ENCODE results near the gene ZFHX3. TPM values are rescaled to one million over a fixed set of nuclear protein-coding genes. Genes with fewer than 3 reads are reported as not detected.
A peak's percentile ranks its signal among the peaks of the same experiment; 100 is the strongest.

ZFHX3 gene
- total and polyA plus RNA-seq, 9 of the 15 experiments (the other 6 are each of a cell fraction or from before 2014, with no cell fraction given), result 0.01 to 0.23 (median 0.06) TPM; not detected in 4

DNA sequence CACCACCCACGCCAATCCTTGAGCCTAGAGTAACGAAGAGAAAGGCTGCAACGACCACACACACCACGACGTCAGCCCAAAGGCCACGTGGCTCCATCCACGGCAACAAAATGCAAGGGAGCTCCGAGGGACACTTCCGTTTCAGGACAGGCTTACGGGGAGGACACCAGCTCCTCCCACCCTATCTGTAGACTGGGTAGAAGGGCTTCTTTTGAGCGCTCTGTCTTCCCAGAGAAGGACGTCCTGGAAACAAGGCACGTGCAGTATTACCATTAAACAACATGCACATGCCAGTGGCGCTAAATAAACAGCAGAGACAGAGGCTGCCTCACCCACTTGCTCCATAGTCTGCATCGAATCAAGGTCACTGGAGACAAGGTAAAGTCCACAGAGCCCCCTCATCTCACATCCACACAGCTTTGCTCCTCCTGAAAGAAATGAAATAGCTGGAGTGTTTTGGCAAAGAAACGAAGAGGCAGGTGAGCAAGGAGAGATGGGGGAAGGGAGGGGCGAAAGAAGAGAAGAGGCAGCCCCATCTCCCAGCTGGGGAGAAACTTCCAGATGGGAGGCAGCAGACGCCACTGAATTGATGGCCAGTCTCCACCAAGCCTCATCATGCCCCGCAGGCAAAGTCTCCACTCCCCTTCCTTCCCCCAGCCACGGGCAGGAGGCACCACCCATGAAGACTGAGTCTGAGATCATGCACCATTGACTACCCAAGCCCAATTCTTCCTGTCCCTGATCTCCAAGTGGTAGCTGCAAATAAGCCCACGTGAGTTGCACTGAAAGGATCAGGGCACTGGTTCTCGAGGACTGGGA is 24.0 kb downstream of the ZFHX3 start:
- Histone ChIP-seq H3K27ac (ENCODE audit: extremely low read depth, low read depth, low read length) (no peak overlapping the region), H3K79me2 (ENCODE audit: control insufficient read depth, insufficient read depth, low read length) (no peaks in the 10 kb centered on the region), H3K36me3 (ENCODE audit: control insufficient read depth, insufficient read depth, low read length) (no peaks in the 10 kb centered on the region), H3K27me3 (ENCODE audit: control insufficient read depth in 2 of 2, insufficient read depth in 2 of 2, low read length in 2 of 2) (peaks cover 0 to 65% of the 10 kb centered on the region in 2 experiments), H3K9me3 (replicated peaks; ENCODE audit: control insufficient read depth, insufficient read depth, low read depth, low read length) (no peaks in the 10 kb centered on the region), H4K20me1 (replicated peaks; ENCODE audit: control insufficient read depth, insufficient read depth, low read length) (0 out of 2 replicates have a peak, but pooled peaks cover 8% of the 10 kb centered on the region), H3K4me3 (no peak overlapping the region), H3K4me1 (replicated peaks in 1 of 2; ENCODE audit: control insufficient read depth in 2 of 2, insufficient read depth in 2 of 2, low read length in 2 of 2) (no peaks in the 10 kb centered on the region), H3K4me2 (ENCODE audit: insufficient read depth, low read length) (no peak overlapping the region), H2AFZ (ENCODE audit: low read depth, low read length) (no peak overlapping the region), H3K9ac (ENCODE audit: insufficient read depth in 1 of 2, low read depth in 2 of 2, low read length in 2 of 2) (no peak overlapping the region), H3K9me1 (ENCODE audit: control insufficient read depth, insufficient read depth, low read length) (no peaks in the 10 kb centered on the region)
- ATAC-seq (no peak), DNase-seq (ENCODE audit: extremely low read depth in 1 of 4, low spot score in 3 of 4) (no peak), FAIRE-seq (no peak)
- intact Hi-C loops (cut with micrococcal nuclease) (no loop called here), in situ Hi-C loops (cut with MboI) (no loop called here)
- no TSS peak for BruUV-seq (replicated peaks)
- ChIA-PET POLR2A (interaction anchor here (0.7 to 1.1 kb wide), 2 partner anchors 12 to 66 kb away, joined by 3 read pairs; no protein-coding TSS in a partner anchor), CTCF (ENCODE audit: low intra/inter-chr PET ratio) (interaction anchor here (0.6 kb wide), 1 partner anchor 101 kb away, joined by 3 read pairs; no protein-coding TSS in a partner anchor)
- under 1% methylated on average over 21 of the region's 22 CpGs for WGBS (ENCODE audit: insufficient coverage, low coverage, missing lambda C conversion rate)
- TF ChIP-seq ZNF583 (CRISPR knock-in tag; IDR thresholded peaks at IDR 0.05) (no peak), SETDB1 (IDR thresholded peaks at IDR 0.05; ENCODE audit: low read length) (no peak), ZNF696 (CRISPR knock-in tag; conservative IDR thresholded peaks at IDR 0.05) (no peak), CBFA2T2 (conservative IDR thresholded peaks at IDR 0.05) (no peak), ZNF445 (CRISPR knock-in tag; IDR thresholded peaks at IDR 0.05; ENCODE audit: low read depth) (no peak), CSDE1 (IDR thresholded peaks at IDR 0.05) (no peak), RUNX1 (IDR thresholded peaks at IDR 0.05; ENCODE audit: low read depth) (no peak), ASH1L (IDR thresholded peaks at IDR 0.05; ENCODE audit: borderline replicate concordance, low read depth, partially characterized antibody) (no peak), FOXP1 (CRISPR knock-in tag; IDR thresholded peaks at IDR 0.05) (no peak), MCM5 (IDR thresholded peaks at IDR 0.05; ENCODE audit: low read depth) (no peak), RFX1 (IDR thresholded peaks at IDR 0.05) (no peak), ARNT (IDR thresholded peaks at IDR 0.05) (no peak), NR2F6 (CRISPR knock-in tag; IDR thresholded peaks at IDR 0.05) (no peak), ZNF124 (CRISPR knock-in tag; IDR thresholded peaks at IDR 0.05) (no peak)
- TF ChIP-seq, protein P1, sequence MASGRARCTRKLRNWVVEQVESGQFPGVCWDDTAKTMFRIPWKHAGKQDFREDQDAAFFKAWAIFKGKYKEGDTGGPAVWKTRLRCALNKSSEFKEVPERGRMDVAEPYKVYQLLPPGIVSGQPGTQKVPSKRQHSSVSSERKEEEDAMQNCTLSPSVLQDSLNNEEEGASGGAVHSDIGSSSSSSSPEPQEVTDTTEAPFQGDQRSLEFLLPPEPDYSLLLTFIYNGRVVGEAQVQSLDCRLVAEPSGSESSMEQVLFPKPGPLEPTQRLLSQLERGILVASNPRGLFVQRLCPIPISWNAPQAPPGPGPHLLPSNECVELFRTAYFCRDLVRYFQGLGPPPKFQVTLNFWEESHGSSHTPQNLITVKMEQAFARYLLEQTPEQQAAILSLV (tag; IDR thresholded peaks at IDR 0.05), result no peak
- TF ChIP-seq, protein P2, sequence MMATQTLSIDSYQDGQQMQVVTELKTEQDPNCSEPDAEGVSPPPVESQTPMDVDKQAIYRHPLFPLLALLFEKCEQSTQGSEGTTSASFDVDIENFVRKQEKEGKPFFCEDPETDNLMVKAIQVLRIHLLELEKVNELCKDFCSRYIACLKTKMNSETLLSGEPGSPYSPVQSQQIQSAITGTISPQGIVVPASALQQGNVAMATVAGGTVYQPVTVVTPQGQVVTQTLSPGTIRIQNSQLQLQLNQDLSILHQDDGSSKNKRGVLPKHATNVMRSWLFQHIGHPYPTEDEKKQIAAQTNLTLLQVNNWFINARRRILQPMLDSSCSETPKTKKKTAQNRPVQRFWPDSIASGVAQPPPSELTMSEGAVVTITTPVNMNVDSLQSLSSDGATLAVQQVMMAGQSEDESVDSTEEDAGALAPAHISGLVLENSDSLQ (IDR thresholded peaks at IDR 0.05), result no peak
- TF ChIP-seq, protein P3, sequence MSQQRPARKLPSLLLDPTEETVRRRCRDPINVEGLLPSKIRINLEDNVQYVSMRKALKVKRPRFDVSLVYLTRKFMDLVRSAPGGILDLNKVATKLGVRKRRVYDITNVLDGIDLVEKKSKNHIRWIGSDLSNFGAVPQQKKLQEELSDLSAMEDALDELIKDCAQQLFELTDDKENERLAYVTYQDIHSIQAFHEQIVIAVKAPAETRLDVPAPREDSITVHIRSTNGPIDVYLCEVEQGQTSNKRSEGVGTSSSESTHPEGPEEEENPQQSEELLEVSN (IDR thresholded peaks at IDR 0.05; ENCODE audit: borderline replicate concordance in 1 of 2, extremely low read depth in 1 of 2, insufficient read depth in 1 of 2, insufficient read length in 1 of 2, low read depth in 1 of 2, low read length in 1 of 2, poor library complexity in 1 of 2, severe bottlenecking in 1 of 2), result peak in 1 of 2 experiments; percentile 36

Measured in K562 (cell line).